ENCODE results near the gene FNBP1L.
A peak's percentile ranks its signal among the peaks of the same experiment; 100 is the strongest.

FNBP1L gene

GRCh38 chr1:93596329-93597089, 148.6 kb downstream of the FNBP1L start:
- H3K14ac ChIP-seq (ENCODE audit: low read length), result no peak overlapping the region
- no peak overlapping the region for H2BK120ac ChIP-seq (ENCODE audit: insufficient read depth, low read length, poor library complexity)
- H4K8ac ChIP-seq (ENCODE audit: low read depth, low read length), result no peak overlapping the region
- peaks cover 33% of the 10 kb centered on the region for H3K79me1 ChIP-seq (ENCODE audit: low read length)
- no peak overlapping the region for H2AFZ ChIP-seq (ENCODE audit: insufficient read depth, low read length, poor library complexity)
- H3K36me3 ChIP-seq (ENCODE audit: control insufficient read depth in 1 of 2, insufficient read depth in 2 of 2, low read length in 2 of 2), result peaks cover 4 to 11% of the 10 kb centered on the region in 2 experiments
- H3K27me3 ChIP-seq (ENCODE audit: insufficient read depth, low read length), result no peaks in the 10 kb centered on the region
- no peak overlapping the region for H2AK5ac ChIP-seq (ENCODE audit: low read length)
- no peak overlapping the region for H2BK12ac ChIP-seq (ENCODE audit: low read length)
- H4K91ac ChIP-seq (ENCODE audit: low read depth, low read length), result peak overlapping the region; percentile 20
- WGBS (ENCODE audit: extremely low coverage, insufficient coverage, insufficient read length), result no CpG with 5 or more reads among the region's 4 CpGs
- H3K23ac ChIP-seq (ENCODE audit: low read length), result no peak overlapping the region
- no peak for DNase-seq
- no peak overlapping the region for H3K4me3 ChIP-seq (ENCODE audit: low read depth, low read length)
- no peak overlapping the region for H3K4ac ChIP-seq (ENCODE audit: low read depth, low read length)
- H3K4me2 ChIP-seq (ENCODE audit: low read length), result no peak overlapping the region
- H2BK5ac ChIP-seq (ENCODE audit: low read depth, low read length, poor library complexity), result no peak overlapping the region
- no peaks in the 10 kb centered on the region for H3K9me3 ChIP-seq (ENCODE audit: insufficient read depth, low read depth, low read length)
- H3K27ac ChIP-seq (ENCODE audit: low read depth, low read length), result no peak overlapping the region
- peaks cover 9% of the 10 kb centered on the region for H3K79me2 ChIP-seq (ENCODE audit: control insufficient read depth, insufficient read depth, low read length, poor library complexity)
- H3K9ac ChIP-seq (ENCODE audit: low read length), result no peak overlapping the region
- peaks cover 42 to 61% of the 10 kb centered on the region in 2 experiments for H3K4me1 ChIP-seq (ENCODE audit: control insufficient read depth in 1 of 2, insufficient read depth in 2 of 2, low read length in 2 of 2)
- H3K18ac ChIP-seq (ENCODE audit: low read length), result no peak overlapping the region
- H4K12ac ChIP-seq (ENCODE audit: low read depth, low read length), result no peak overlapping the region

- Histone ChIP-seq H3K9ac (ENCODE audit: low read length) (no peak overlapping the region), H2BK12ac (ENCODE audit: low read length) (no peak overlapping the region), H2BK120ac (ENCODE audit: insufficient read depth, low read length, poor library complexity) (no peak overlapping the region), H3K79me1 (ENCODE audit: low read length) (peaks cover 30% of the 10 kb centered on the region), H4K91ac (ENCODE audit: low read depth, low read length) (peak overlapping the region; percentile 1), H4K12ac (ENCODE audit: low read depth, low read length) (no peak overlapping the region), H2BK5ac (ENCODE audit: low read depth, low read length, poor library complexity) (no peak overlapping the region), H3K79me2 (ENCODE audit: control insufficient read depth, insufficient read depth, low read length, poor library complexity) (peaks cover 6% of the 10 kb centered on the region), H3K23ac (ENCODE audit: low read length) (no peak overlapping the region), H3K27ac (ENCODE audit: low read depth, low read length) (no peak overlapping the region), H3K27me3 (ENCODE audit: insufficient read depth, low read length) (no peaks in the 10 kb centered on the region), H3K4me1 (ENCODE audit: control insufficient read depth in 1 of 2, insufficient read depth in 2 of 2, low read length in 2 of 2) (peaks cover 38 to 53% of the 10 kb centered on the region in 2 experiments), H3K4ac (ENCODE audit: low read depth, low read length) (peak overlapping the region; percentile 50), H2AFZ (ENCODE audit: insufficient read depth, low read length, poor library complexity) (no peak overlapping the region), H3K4me2 (ENCODE audit: low read length) (no peak overlapping the region), H3K36me3 (ENCODE audit: control insufficient read depth in 1 of 2, insufficient read depth in 2 of 2, low read length in 2 of 2) (no peaks in the 10 kb centered on the region), H3K9me3 (ENCODE audit: insufficient read depth, low read depth, low read length) (no peaks in the 10 kb centered on the region), H3K4me3 (ENCODE audit: low read depth, low read length) (no peak overlapping the region), H3K14ac (ENCODE audit: low read length) (no peak overlapping the region), H2AK5ac (ENCODE audit: low read length) (no peak overlapping the region), H3K18ac (ENCODE audit: low read length) (peak overlapping the region; percentile 5), H4K8ac (ENCODE audit: low read depth, low read length) (no peak overlapping the region)
- no CpG with 5 or more reads among the region's 6 CpGs for WGBS (ENCODE audit: extremely low coverage, insufficient coverage, insufficient read length)
- no peak for DNase-seq
Observed at GRCh38 chr1:93597709-93598108, 149.8 kb downstream of the FNBP1L start.

GRCh38 chr1:93598396-93598795, 150.5 kb downstream of the FNBP1L start:
- Histone ChIP-seq H3K9me3 (ENCODE audit: insufficient read depth, low read depth, low read length) (no peaks in the 10 kb centered on the region), H3K79me1 (ENCODE audit: low read length) (peaks cover 34% of the 10 kb centered on the region), H4K12ac (ENCODE audit: low read depth, low read length) (no peak overlapping the region), H3K4ac (ENCODE audit: low read depth, low read length) (peak overlapping the region; percentile 34), H2BK12ac (ENCODE audit: low read length) (peak overlapping the region; percentile 34), H2BK5ac (ENCODE audit: low read depth, low read length, poor library complexity) (no peak overlapping the region), H3K4me3 (ENCODE audit: low read depth, low read length) (no peak overlapping the region), H2BK120ac (ENCODE audit: insufficient read depth, low read length, poor library complexity) (peak overlapping the region; percentile 15), H3K27me3 (ENCODE audit: insufficient read depth, low read length) (no peaks in the 10 kb centered on the region), H3K36me3 (ENCODE audit: control insufficient read depth in 1 of 2, insufficient read depth in 2 of 2, low read length in 2 of 2) (no peaks in the 10 kb centered on the region), H3K27ac (ENCODE audit: low read depth, low read length) (peak overlapping the region; percentile 3), H3K4me1 (ENCODE audit: control insufficient read depth in 1 of 2, insufficient read depth in 2 of 2, low read length in 2 of 2) (peaks cover 40 to 53% of the 10 kb centered on the region in 2 experiments), H3K18ac (ENCODE audit: low read length) (peak overlapping the region; percentile 4), H2AFZ (ENCODE audit: insufficient read depth, low read length, poor library complexity) (no peak overlapping the region), H3K79me2 (ENCODE audit: control insufficient read depth, insufficient read depth, low read length, poor library complexity) (peaks cover 6% of the 10 kb centered on the region), H3K9ac (ENCODE audit: low read length) (no peak overlapping the region), H2AK5ac (ENCODE audit: low read length) (peak overlapping the region; percentile 31), H3K14ac (ENCODE audit: low read length) (peak overlapping the region; percentile 14), H3K23ac (ENCODE audit: low read length) (no peak overlapping the region), H4K91ac (ENCODE audit: low read depth, low read length) (peak overlapping the region; percentile 22), H3K4me2 (ENCODE audit: low read length) (no peak overlapping the region), H4K8ac (ENCODE audit: low read depth, low read length) (no peak overlapping the region)
- no CpG with 5 or more reads among the region's 2 CpGs for WGBS (ENCODE audit: extremely low coverage, insufficient coverage, insufficient read length)
- no peak for DNase-seq

GRCh38 chr1:93598861-93599439, 151.0 kb downstream of the FNBP1L start:
- no peak for DNase-seq
- WGBS (ENCODE audit: extremely low coverage, insufficient coverage, insufficient read length), result no CpG with 5 or more reads among the region's 7 CpGs

More at GRCh38 chr1:93598861-93599439, 151.0 kb downstream of the FNBP1L start:
- Histone ChIP-seq H4K8ac (ENCODE audit: low read depth, low read length) (peak overlapping the region; percentile 29), H3K9me3 (ENCODE audit: insufficient read depth, low read depth, low read length) (no peaks in the 10 kb centered on the region), H3K4me3 (ENCODE audit: low read depth, low read length) (no peak overlapping the region), H4K91ac (ENCODE audit: low read depth, low read length) (peak overlapping the region; percentile 38), H3K27ac (ENCODE audit: low read depth, low read length) (peak overlapping the region; percentile 62), H3K23ac (ENCODE audit: low read length) (no peak overlapping the region), H3K14ac (ENCODE audit: low read length) (peak overlapping the region; percentile 34), H3K27me3 (ENCODE audit: insufficient read depth, low read length) (no peaks in the 10 kb centered on the region), H2AFZ (ENCODE audit: insufficient read depth, low read length, poor library complexity) (no peak overlapping the region), H3K4me1 (ENCODE audit: control insufficient read depth in 1 of 2, insufficient read depth in 2 of 2, low read length in 2 of 2) (peaks cover 39 to 51% of the 10 kb centered on the region in 2 experiments), H4K12ac (ENCODE audit: low read depth, low read length) (no peak overlapping the region), H3K4ac (ENCODE audit: low read depth, low read length) (peak overlapping the region; percentile 68), H3K79me1 (ENCODE audit: low read length) (peaks cover 35% of the 10 kb centered on the region), H2BK5ac (ENCODE audit: low read depth, low read length, poor library complexity) (peak overlapping the region; percentile 67), H2AK5ac (ENCODE audit: low read length) (no peak overlapping the region), H2BK12ac (ENCODE audit: low read length) (peak overlapping the region; percentile 42), H3K4me2 (ENCODE audit: low read length) (no peak overlapping the region), H3K79me2 (ENCODE audit: control insufficient read depth, insufficient read depth, low read length, poor library complexity) (peaks cover 6% of the 10 kb centered on the region), H3K9ac (ENCODE audit: low read length) (no peak overlapping the region), H2BK120ac (ENCODE audit: insufficient read depth, low read length, poor library complexity) (peak overlapping the region; percentile 67), H3K18ac (ENCODE audit: low read length) (peak overlapping the region; percentile 56), H3K36me3 (ENCODE audit: control insufficient read depth in 1 of 2, insufficient read depth in 2 of 2, low read length in 2 of 2) (no peaks in the 10 kb centered on the region)

Measured in trophoblast cell (in vitro differentiated cells and primary cell).